HepG2 (cell line): ENCODE results near the gene TNFSF12. TPM values are rescaled to one million over a fixed set of nuclear protein-coding genes. Genes with fewer than 3 reads are reported as not detected.
A peak's percentile ranks its signal among the peaks of the same experiment; 100 is the strongest.

Source experiments
- CBFB ChIP-seq: sonication (generic); formaldehyde crosslinking; IDR thresholded peaks from 2 replicates; pipeline ENCODE4 v1.4.0; 2020; ENCODE audit warnings: missing genetic modification reagents
- CBX2 ChIP-seq, 2 experiments: fragments of 200-600 bp in 1 of 2; sonication (generic); formaldehyde crosslinking in 1 of 2; IDR thresholded peaks; 2 replicates each; pipeline versions ENCODE4 v1.7.0 to v1.8.1; 2018 to 2022; ENCODE audit warnings: low read depth in 2 of 2, low read length in 1 of 2, mild to moderate bottlenecking in 1 of 2, missing genetic modification reagents in 1 of 2
- E2F2 ChIP-seq: sonication (generic); formaldehyde crosslinking; IDR thresholded peaks from 2 replicates; pipeline ENCODE4 v1.4.0; 2020; ENCODE audit warnings: missing genetic modification reagents, borderline replicate concordance
- ELK4 ChIP-seq: sonication (generic); formaldehyde crosslinking; IDR thresholded peaks from 2 replicates; pipeline ENCODE4 v1.9.0; 2021; ENCODE audit warnings: missing genetic modification reagents, borderline replicate concordance
- FIP1L1 ChIP-seq: fragments of 200-400 bp; formaldehyde crosslinking; IDR thresholded peaks from 2 replicates; pipeline ENCODE4 v1.6.1; 2018; ENCODE audit warnings: low read depth, mild to moderate bottlenecking, low read length, moderate library complexity, borderline replicate concordance; ENCODE audit not compliant: insufficient read depth
- HDAC6 ChIP-seq: fragments of 200-600 bp; sonication (generic); IDR thresholded peaks from 2 replicates; pipeline ENCODE4 v1.7.0; 2017; ENCODE audit warnings: mild to moderate bottlenecking, antibody characterized with exemption, low read length, low read depth
- HOXA5 ChIP-seq: sonication (generic); formaldehyde crosslinking; IDR thresholded peaks from 2 replicates; pipeline ENCODE4 v1.4.0; 2020; ENCODE audit warnings: missing genetic modification reagents
- JARID2 ChIP-seq: sonication (generic); formaldehyde crosslinking; IDR thresholded peaks from 2 replicates; pipeline ENCODE4 v1.8.1; 2023; ENCODE audit warnings: missing genetic modification reagents, inconsistent platforms; ENCODE audit not compliant: insufficient replicate concordance
- MYC ChIP-seq: sonication (generic); formaldehyde crosslinking; IDR thresholded peaks from 2 replicates; pipeline ENCODE4 v1.9.0; 2021; ENCODE audit warnings: missing genetic modification reagents, borderline replicate concordance
- NKX3-1 ChIP-seq: sonication (generic); formaldehyde crosslinking; IDR thresholded peaks from 2 replicates; pipeline ENCODE4 v1.5.0; 2020; ENCODE audit warnings: missing genetic modification reagents
- PHF21A ChIP-seq: sonication (generic); formaldehyde crosslinking; IDR thresholded peaks from 2 replicates; pipeline ENCODE4 v1.5.0; 2020; ENCODE audit warnings: mild to moderate bottlenecking, missing genetic modification reagents
- RFX1 ChIP-seq: fragments of 450-650 bp; IDR thresholded peaks from 2 replicates; pipeline ENCODE4 v1.6.1; 2017
- STAG1 ChIP-seq: sonication (generic); formaldehyde crosslinking; IDR thresholded peaks from 2 replicates; pipeline ENCODE4 v1.4.0; 2020; ENCODE audit warnings: missing genetic modification reagents
- TBX2 ChIP-seq: sonication (generic); formaldehyde crosslinking; IDR thresholded peaks from 2 replicates; pipeline ENCODE4 v1.5.0; 2020; ENCODE audit warnings: missing genetic modification reagents, mild to moderate bottlenecking, borderline replicate concordance
- TFAP4 ChIP-seq: sonication (generic); IDR thresholded peaks from 2 replicates; pipeline ENCODE4 v1.6.1; 2016; ENCODE audit warnings: low read depth, borderline replicate concordance
- THRA ChIP-seq: sonication (generic); formaldehyde crosslinking; IDR thresholded peaks from 2 replicates; pipeline ENCODE4 v1.4.0; 2020; ENCODE audit warnings: missing genetic modification reagents, borderline replicate concordance
- ZBTB46 ChIP-seq: sonication (generic); formaldehyde crosslinking; IDR thresholded peaks from 2 replicates; pipeline ENCODE4 v1.4.0; 2020; ENCODE audit warnings: mild to moderate bottlenecking, missing genetic modification reagents, borderline replicate concordance
- ZGPAT ChIP-seq: IDR thresholded peaks from 2 replicates; pipeline ENCODE4 v1.6.1; 2016; ENCODE audit warnings: mild to moderate bottlenecking
- ZNF546 ChIP-seq: sonication (generic); formaldehyde crosslinking; conservative IDR thresholded peaks from 2 replicates; pipeline ENCODE4 v1.8.1; 2023; ENCODE audit warnings: mild to moderate bottlenecking, missing genetic modification reagents
- ZNF547 ChIP-seq: sonication (generic); formaldehyde crosslinking; IDR thresholded peaks from 2 replicates; pipeline ENCODE4 v1.5.1; 2020; ENCODE audit warnings: mild to moderate bottlenecking, missing genetic modification reagents
- polyA plus RNA-seq, 8 experiments: library from polyadenylated mRNA; depleted of rRNA in 3 of 8; stranded (reverse) in 7 of 8; unstranded in 1 of 8; fragments of >200 nt; fragmentation: Illumina TruSeq in 4 of 8; extraction: Trizol in 4 of 8; gene quantifications; 2 replicates each; pipeline versions ENCODE4 v1.2.1 to v1.2.3, GENCODE V29; 2011 to 2016; ENCODE audit warnings: low read depth in 4 of 8, missing spikeins in 1 of 8, mixed read lengths in 1 of 8; ENCODE audit not compliant: insufficient read depth in 1 of 8
- total RNA-seq, 5 experiments: library from RNA; depleted of rRNA; stranded (reverse); fragments of >200 nt; fragmentation: Illumina TruSeq; extraction: Trizol; gene quantifications; 2 replicates each; pipeline ENCODE4 v1.2.3, GENCODE V29; 2016; ENCODE audit warnings: low read depth in 1 of 5

TNFSF12 gene
- total and polyA plus RNA-seq, 2 of the 13 experiments (the other 11 are each of a cell fraction or from before 2014, with no cell fraction given), result 0.93 to 7.2 TPM

GRCh38 chr17:7583253-7584109, 34.6 kb downstream of the TNFSF12 start, which contains the start of gene MPDU1 (continued):
- TF ChIP-seq ZNF546 (CRISPR knock-in tag) (no peak; the same call in 1 of the 2 replicates), TBX2 (CRISPR knock-in tag) (peak; percentile 75), THRA (CRISPR knock-in tag) (no peak), JARID2 (no peak), ZGPAT (peak; percentile 60), HDAC6 (no peak), RFX1 (no peak), CBFB (CRISPR knock-in tag) (peak; percentile 65), TFAP4 (0 out of 2 replicates have a peak, but pooled peaks have one; percentile 0), MYC (CRISPR knock-in tag) (peak; percentile 91), PHF21A (CRISPR knock-in tag) (no peak), ZNF547 (peak; percentile 87), FIP1L1 (0 out of 2 replicates have a peak, but pooled peaks have one; percentile 7), NKX3-1 (CRISPR knock-in tag) (peak; percentile 90), ZBTB46 (CRISPR knock-in tag) (no peak), ELK4 (CRISPR knock-in tag) (no peak), HOXA5 (CRISPR knock-in tag) (peak; percentile 86), CBX2 (IDR thresholded peaks at IDR 0.05; ENCODE audit: low read depth, low read length) (no peak), CBX2 (CRISPR knock-in tag; IDR thresholded peaks at IDR 0.05; ENCODE audit: low read depth) (no peak), STAG1 (CRISPR knock-in tag) (no peak), E2F2 (CRISPR knock-in tag) (peak; percentile 85; the same call in 1 of the 2 replicates)
